HTR-8/SVneo (cell line): ENCODE data around the gene CHCHD3.

Source experiments
- DNase-seq: peaks from one replicate; pipeline ENCODE4 v3.0.0; 2011; ENCODE audit warnings: low spot score, mixed read lengths; ENCODE audit not compliant: insufficient read length
- FAIRE-seq: peaks from 2 replicates; lab custom pipeline; 2011; peaks lifted over from hg19 to GRCh38; lab: Jason Lieb, UNC

CHCHD3 gene

DNA sequence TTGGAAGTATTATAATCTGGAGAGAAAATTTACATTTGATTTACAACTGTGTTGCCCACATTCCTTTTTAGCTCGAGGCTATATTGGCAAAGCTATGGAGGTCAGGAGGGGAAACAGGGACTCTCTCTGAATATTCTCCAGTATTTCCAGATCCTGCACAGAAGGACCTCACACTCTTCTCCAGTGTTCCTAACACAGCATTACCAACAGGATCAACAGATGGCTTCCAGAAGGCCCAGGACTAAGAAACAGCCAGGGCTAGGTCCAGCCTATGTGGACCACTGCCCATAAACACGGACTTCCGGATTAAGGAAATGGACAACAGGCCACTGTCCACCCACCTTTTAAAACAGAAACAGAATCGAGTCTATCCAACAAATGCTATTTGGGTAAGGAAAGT, 65.3 kb downstream of the CHCHD3 start:
- FAIRE-seq = no peak
- DNase-seq = no peak

DNA sequence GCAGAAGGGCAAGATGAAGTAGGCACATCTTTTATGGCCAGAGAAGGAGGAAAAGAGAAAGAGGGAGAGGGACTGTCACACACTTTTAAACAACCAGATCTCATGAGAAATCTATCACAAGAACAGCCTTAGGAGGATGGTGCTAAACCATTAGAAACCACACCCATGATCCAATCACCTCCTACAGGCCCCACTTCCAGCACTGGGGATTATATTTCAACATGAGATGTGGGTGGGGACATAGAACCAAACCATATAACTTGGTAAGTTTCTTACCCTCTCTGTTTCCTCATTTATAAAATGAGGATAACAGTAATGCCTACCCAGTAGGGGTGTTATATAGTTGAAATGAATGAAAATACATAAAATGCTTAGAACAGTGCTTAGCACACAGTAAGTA, 66.0 kb downstream of the CHCHD3 start:
- DNase-seq (no peak), FAIRE-seq (no peak)

- DNase-seq (no peak), FAIRE-seq (no peak)
Observed at GRCh38 chr7:133011746-133012145, 70.1 kb downstream of the CHCHD3 start.

- no peak for DNase-seq
- FAIRE-seq = no peak
Observed at GRCh38 chr7:133009426-133010252, 72.3 kb downstream of the CHCHD3 start.

- DNase-seq (no peak), FAIRE-seq (no peak)
Observed at GRCh38 chr7:133007961-133008360, 73.9 kb downstream of the CHCHD3 start.

DNA sequence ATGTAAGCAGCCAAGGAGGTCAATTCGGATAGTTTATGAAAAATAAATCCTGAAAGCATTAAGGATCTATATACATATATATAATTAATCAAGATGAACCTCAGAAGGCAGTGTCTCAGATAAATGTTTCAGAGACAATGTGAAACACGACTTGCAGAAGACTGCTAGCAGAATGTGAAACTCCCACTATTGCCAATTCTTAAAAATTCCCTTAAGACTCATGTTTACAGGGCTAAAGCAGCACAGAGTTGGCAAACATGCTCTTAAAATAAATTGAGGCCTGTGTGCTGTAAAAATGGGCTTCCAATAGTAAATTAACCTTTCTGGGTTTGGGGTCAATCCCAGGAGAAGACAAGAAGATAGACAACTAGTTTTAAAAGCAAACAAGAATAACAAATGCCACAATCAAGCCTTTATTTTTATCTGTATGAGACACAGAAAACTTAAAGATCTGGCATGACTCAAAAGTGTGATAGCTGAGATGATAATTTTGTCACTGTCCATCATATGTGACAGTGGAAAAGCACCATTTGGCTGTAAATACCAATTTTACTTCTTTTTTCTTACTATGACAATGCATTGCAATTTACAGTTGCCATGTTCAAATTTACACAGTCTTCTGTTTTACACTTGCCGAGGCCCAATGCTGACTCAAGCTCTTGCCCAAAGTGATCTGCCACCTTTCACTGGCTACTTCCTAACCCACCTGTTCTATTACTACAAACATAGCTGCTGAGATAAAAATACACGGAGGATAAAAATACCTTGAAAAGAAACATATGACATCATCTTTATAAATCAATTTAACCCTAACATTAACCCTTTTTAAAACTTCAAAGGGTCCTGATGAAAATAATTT, 78.6 kb downstream of the CHCHD3 start:
- no peak for DNase-seq
- FAIRE-seq = no peak

GRCh38 chr7:133001727-133002126, 80.2 kb downstream of the CHCHD3 start:
- FAIRE-seq (no peak), DNase-seq (no peak)

DNA sequence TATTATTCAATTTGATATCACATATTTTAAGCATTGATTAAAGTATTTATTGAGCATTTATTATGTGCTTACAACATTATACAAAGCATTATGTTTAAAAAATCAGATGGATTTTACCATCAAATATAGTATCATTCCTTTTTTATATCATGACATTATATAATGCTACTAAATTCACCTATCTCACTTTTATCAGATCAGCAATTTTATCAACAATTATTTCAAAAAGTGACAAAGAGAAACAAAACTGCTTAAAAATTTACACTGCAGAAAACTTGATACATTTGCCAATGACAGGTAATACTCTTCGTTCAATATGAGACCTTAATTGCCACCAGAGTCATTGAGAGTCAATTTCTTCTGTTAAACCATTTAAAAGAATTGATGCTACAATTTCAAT, 82.0 kb downstream of the CHCHD3 start:
- no peak for DNase-seq

DNA sequence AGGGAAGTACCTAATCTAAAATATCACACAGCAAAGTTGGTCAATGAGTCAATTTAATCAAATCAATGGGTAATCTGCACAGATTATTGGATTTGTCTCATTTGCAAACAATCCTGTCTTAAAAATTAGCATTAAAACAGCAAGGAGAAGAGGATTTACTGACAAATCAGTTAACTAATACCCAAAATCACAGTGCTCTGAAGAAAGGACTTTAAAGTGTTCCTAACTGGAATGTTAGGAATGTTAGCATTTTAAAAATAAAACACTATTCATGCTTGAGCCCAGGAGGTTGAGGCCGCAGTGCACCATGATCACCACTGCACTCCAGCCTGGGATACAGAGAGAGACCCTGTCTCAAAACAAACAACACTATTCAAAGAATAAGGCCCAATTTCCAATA, 83.1 kb downstream of the CHCHD3 start:
- FAIRE-seq (no peak), DNase-seq (no peak)

More for the DNA sequence above, 82.0 kb downstream of the CHCHD3 start:
- no peak for FAIRE-seq

- DNase-seq (no peak), FAIRE-seq (no peak)
Observed at GRCh38 chr7:132997505-132997904, 84.4 kb downstream of the CHCHD3 start.

- DNase-seq (no peak), FAIRE-seq (no peak)
Observed at GRCh38 chr7:132996581-132997242, 85.2 kb downstream of the CHCHD3 start.

GRCh38 chr7:132993377-132994013, 88.4 kb downstream of the CHCHD3 start:
- DNase-seq = no peak
- no peak for FAIRE-seq

DNA sequence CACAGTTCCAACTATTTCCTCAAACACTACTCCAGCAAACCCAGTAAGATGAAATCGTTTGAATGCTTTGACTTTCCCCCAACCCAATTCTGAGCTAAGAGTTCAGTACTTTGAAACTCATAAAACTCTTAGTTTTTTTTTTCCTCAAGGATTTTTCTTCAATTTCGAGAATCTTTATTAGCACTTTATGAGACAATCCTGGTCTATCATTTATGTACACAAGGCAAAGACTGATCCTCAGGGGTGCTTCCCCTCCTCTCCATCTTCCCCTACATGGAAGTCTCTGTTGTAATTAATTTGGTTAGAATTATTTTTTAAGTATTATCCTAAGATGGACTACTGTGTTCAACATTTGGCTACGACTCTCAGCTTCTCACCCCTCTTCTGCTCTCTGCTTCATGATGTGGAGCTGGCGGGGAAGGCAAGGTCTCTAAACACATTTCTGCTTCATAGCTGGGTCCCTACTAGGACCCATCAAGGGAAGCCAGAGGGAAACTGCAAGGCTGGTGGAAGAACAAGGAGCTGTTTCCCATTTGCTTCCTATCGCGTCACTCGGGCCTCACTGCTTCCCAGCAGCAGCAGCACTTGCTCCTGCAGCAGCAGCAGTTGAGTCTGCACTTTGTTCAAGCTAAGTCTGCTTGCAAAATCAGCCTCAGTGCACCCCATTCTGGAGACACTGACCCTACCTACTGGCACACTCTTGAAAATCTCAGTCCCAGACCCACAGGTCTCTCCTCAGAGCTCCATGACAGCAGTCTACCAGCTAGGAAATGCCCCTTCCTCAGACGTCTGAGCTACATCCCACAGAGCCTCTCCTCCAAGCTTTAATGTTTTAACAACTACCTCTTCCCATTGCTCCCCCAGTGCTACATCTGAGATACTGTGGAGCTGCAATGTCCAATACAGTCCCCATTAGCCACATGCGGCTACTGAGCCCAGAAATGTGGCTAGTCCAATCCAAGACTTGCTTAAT, 90.0 kb downstream of the CHCHD3 start:
- DNase-seq = no peak
- FAIRE-seq = no peak

GRCh38 chr7:132988117-132988516, 93.8 kb downstream of the CHCHD3 start:
- DNase-seq (no peak), FAIRE-seq (no peak)

DNA sequence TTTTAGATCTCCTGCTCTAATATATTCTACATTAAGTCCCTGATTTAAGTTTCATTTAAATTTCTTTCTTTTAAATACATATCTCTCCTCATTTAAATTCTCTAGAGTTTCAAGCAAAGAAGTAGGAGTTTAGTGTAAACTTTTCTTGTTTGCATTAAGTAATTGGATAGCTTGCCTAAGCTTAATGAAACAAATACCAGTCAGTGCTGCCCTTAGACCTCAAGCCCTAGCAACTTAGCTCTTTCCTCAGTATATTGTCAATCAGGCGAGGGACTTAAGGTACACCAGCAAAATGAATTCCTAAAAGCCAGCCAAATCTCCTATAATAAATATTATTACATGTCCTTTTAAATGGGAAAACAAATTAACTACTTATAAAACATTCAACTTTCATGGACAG, 101.5 kb downstream of the CHCHD3 start:
- DNase-seq (no peak), FAIRE-seq (no peak)

- FAIRE-seq (no peak), DNase-seq (no peak)
Observed at GRCh38 chr7:132979524-132979923, 102.4 kb downstream of the CHCHD3 start.

DNA sequence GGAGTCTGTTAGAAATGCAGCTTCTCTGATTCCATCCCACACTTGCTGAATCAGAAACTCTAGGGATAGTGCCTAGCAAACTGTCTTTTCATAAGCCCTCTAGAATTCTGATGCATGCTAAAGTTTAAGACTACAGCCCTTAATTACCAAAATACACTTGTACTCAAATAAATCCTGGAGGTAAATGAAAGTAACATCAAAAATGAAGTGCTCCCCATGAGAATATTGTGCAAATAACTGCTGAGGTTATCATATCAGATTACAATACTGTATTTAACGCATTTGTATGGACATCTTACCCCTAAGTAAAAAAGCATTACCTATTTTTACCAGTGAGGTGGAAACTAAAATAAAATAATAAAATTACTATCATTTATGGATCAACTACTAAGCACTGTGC, 104.7 kb downstream of the CHCHD3 start:
- FAIRE-seq (no peak), DNase-seq (no peak)

GRCh38 chr7:132972745-132973144, 109.1 kb downstream of the CHCHD3 start:
- DNase-seq (no peak), FAIRE-seq (no peak)

- no peak for DNase-seq
- FAIRE-seq = no peak
Observed at GRCh38 chr7:132970257-132970656, 111.6 kb downstream of the CHCHD3 start.
